GOT3 (cell line): ENCODE data around the gene GLCCI1.
"Not testable (repeated sequence)": the region's sequence is repeated elsewhere in the genome, so short reads cannot be mapped to it uniquely, and the experiment has no call there.

Experiments
- DNase-seq: peaks from one replicate; lab custom pipeline; 2025; ENCODE audit warnings: mixed read lengths; lab: John Stamatoyannopoulos, UW

Gene GLCCI1

GRCh38 chr7:8051373-8051772 is 82.8 kb downstream of the GLCCI1 start:
- DNase-seq, result no peak

GRCh38 chr7:8051998-8052397 is 83.4 kb downstream of the GLCCI1 start:
- DNase-seq, result no peak

GRCh38 chr7:8052824-8053223 is 84.2 kb downstream of the GLCCI1 start:
- no peak for DNase-seq

DNA sequence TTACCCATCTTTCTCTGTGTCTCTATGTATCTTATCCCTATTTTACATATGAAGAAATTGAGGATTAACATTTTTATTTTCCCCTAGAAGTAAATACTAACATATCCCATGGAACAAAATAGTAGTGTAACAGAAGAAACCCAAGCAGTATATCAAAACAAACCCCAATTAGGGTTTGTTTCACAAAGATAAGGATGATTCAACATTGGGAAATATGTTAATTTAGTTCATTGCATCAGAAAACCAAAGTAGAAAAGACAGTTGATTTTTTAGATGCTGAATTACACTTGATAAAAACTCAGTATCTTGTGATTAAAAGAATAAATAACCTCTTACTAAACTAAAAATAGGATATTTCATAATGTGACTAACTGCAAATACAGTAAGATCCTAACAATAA is 87.8 kb downstream of the GLCCI1 start:
- DNase-seq, result no peak

DNA sequence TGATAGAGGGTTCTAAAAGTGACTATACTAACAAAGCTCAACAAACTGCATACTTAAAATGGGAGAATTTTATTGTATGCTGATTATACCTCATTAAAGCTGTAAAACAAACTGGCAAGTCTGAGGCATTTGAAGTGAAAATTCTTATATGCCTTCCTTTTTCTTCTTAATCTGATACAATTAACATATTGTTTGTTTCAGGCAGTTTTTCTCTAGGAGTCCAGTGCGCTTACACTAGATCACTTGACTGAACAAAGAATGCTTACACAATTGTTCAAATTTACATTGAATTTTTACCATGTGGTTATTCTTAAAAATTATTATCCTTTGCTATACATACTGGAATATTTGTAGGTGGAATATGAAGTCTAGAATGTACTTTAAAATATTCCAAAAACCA is 89.0 kb downstream of the GLCCI1 start:
- no peak for DNase-seq

- no peak for DNase-seq
These were observed 89.7 kb downstream of the GLCCI1 start for GRCh38 chr7:8058322-8058721.

DNA sequence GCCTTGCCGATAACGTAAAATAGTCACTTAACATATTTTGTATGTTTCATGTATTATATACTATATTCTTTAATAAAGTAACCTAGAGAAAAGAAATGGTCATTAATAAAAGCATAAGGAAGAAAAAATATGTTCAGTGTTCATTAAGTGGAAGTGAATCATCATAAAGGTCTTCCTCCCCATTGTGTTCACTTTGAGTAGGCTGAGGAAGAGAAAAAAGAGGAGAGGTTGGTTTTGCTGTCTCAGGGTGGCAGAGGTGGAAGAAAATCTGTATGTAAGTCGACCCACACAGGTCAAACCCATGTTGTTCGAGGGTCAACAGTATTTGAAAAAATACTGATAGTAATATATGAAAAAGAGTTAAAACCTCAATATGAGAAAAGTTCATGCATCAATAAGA is 90.3 kb downstream of the GLCCI1 start:
- no peak for DNase-seq

DNA sequence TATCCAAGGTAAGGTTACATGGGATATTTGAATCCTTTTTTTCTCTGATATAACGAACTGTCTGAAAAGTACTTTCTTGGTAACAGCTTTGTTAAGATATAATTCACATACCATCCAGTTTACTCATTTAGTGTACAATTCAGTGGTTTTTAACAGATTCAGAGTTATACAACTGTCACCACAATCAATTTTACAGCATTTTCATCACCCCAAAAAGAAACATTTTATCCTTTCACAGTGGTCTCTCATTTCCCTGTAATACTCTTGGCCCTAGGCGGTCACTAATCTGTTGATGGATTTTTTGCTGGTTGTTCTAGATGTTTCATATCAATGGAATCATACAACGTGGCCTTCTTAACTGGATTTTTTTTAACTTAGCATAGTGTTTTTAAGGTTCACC is 91.6 kb downstream of the GLCCI1 start:
- DNase-seq, result no peak

GRCh38 chr7:8063300-8063699 is 94.7 kb downstream of the GLCCI1 start:
- DNase-seq, result not testable (repeated sequence)

GRCh38 chr7:8063706-8064297 is 95.2 kb downstream of the GLCCI1 start:
- DNase-seq, result no peak

GRCh38 chr7:8064828-8065227 is 96.2 kb downstream of the GLCCI1 start:
- DNase-seq, result no peak

- no peak for DNase-seq
These were observed 96.8 kb downstream of the GLCCI1 start for GRCh38 chr7:8065356-8065813.

DNA sequence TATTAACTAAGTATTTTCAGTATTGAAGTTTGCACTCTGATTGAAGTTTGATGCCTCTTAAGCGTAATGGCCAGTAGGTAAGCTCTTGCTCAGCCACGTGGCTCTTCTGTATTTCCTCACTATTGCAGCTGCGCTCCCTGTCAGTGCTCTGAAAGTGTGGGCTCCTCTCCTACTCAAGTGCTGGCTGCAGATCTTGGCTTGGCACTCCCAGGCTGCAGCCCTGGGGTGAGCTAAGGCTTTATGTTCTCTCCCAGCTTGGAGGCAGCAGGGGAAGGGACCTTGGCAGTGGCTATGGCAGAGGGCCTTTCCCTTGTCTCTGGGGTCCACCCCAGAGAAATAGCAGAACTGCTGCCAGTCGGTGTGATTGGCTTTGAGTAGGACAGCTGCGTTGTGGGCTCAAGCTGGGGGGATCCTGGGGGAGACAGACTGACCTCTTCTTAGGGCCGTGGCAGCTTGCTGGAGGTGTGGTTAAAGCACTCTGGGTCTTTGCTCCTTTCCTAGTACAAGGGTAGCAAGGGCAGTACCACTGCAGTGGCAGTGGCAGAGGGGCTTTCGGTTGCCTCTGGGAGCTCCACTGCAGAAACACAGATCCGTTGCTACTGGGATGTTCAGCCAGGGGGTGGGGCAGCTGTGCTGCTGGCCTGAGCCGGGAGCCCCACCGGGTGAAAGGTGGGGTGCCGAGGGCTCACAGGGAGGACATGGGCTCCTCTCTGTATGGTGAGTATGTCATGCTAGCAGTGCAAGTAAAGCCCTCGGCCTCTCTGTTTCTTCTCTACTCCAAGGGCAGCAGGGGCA is 100.5 kb downstream of the GLCCI1 start:
- DNase-seq, result no peak

- no peak for DNase-seq
These were observed 102.0 kb downstream of the GLCCI1 start for GRCh38 chr7:8070451-8071180.

- DNase-seq, result no peak
These were observed 109.8 kb downstream of the GLCCI1 start for GRCh38 chr7:8078418-8078817.

- DNase-seq, result no peak
These were observed 114.2 kb downstream of the GLCCI1 start for GRCh38 chr7:8082762-8083161.

- DNase-seq, result no peak
These were observed 116.2 kb downstream of the GLCCI1 start for GRCh38 chr7:8084836-8085235.

DNA sequence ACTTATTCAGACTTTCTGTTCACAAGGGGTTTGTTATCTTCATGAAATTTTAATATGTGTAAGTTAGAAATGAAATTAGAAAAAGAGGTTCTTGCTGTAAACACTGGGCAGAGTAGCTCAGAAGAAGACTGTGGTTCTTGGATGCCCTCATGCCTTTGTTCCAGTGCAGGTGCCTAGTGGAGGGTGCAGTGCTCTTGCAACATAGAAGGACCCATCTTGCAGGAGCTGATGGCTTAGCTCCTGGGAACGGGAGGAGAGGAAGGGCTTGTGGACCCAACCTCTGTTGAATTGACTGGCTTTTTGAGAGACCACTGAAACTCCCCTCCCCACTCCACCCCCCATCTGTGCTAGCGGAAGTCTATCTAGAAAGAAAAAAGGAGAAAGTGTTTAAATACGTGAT is 116.8 kb downstream of the GLCCI1 start:
- DNase-seq, result no peak

- no peak for DNase-seq
These were observed 117.6 kb downstream of the GLCCI1 start for GRCh38 chr7:8086239-8086638.

- no peak for DNase-seq
These were observed 120.6 kb downstream of the GLCCI1 start for GRCh38 chr7:8089036-8089780.

- DNase-seq, result no peak
These were observed 123.5 kb downstream of the GLCCI1 start for GRCh38 chr7:8092140-8092539.
